Fibroblast of skin of left biceps (primary cell): ENCODE data around the gene KIF6.
"Not testable (repeated sequence)": the region's sequence is repeated elsewhere in the genome, so short reads cannot be mapped to it uniquely, and the experiment has no call there.

ENCODE experiments used
- DNase-seq, 2 experiments: peaks; one replicate each; pipeline ENCODE4 v3.0.0-alpha.2; 2013; ENCODE audit warnings: low read depth in 2 of 2

The KIF6 gene

GRCh38 chr6:39499053-39499452, 226.2 kb downstream of the KIF6 start:
- no peak for DNase-seq

- no peak for DNase-seq
These were observed 227.1 kb downstream of the KIF6 start for GRCh38 chr6:39498096-39498495.

GRCh38 chr6:39496915-39497314, 228.3 kb downstream of the KIF6 start:
- DNase-seq = peak in 1 of 2 experiments; percentile 13

GRCh38 chr6:39496456-39496855, 228.8 kb downstream of the KIF6 start:
- DNase-seq = no peak

GRCh38 chr6:39495640-39496039, 229.6 kb downstream of the KIF6 start:
- no peak for DNase-seq

GRCh38 chr6:39494998-39495397, 230.2 kb downstream of the KIF6 start:
- no peak for DNase-seq

- DNase-seq = peak; percentile 54 to 65
These were observed 231.4 kb downstream of the KIF6 start for GRCh38 chr6:39493777-39494176.

- DNase-seq = peak; percentile 24 to 34
These were observed 232.0 kb downstream of the KIF6 start for GRCh38 chr6:39493174-39493573.

GRCh38 chr6:39490108-39490507, 235.1 kb downstream of the KIF6 start:
- no peak for DNase-seq

- no peak for DNase-seq
These were observed 236.8 kb downstream of the KIF6 start for GRCh38 chr6:39488255-39488879.

- DNase-seq = no peak
These were observed 240.9 kb downstream of the KIF6 start for GRCh38 chr6:39484276-39484675.

- DNase-seq = not testable (repeated sequence)
These were observed 245.4 kb downstream of the KIF6 start for GRCh38 chr6:39479819-39480218.

GRCh38 chr6:39476670-39477069, 248.5 kb downstream of the KIF6 start:
- no peak for DNase-seq

GRCh38 chr6:39476151-39476550, 249.1 kb downstream of the KIF6 start:
- no peak for DNase-seq

GRCh38 chr6:39471954-39472659, 253.1 kb downstream of the KIF6 start:
- no peak for DNase-seq

GRCh38 chr6:39470506-39470905, 254.7 kb downstream of the KIF6 start:
- no peak for DNase-seq

GRCh38 chr6:39468385-39468784, 256.8 kb downstream of the KIF6 start:
- DNase-seq = no peak

GRCh38 chr6:39466631-39467030, 258.6 kb downstream of the KIF6 start:
- no peak for DNase-seq

GRCh38 chr6:39465539-39465938, 259.7 kb downstream of the KIF6 start:
- no peak for DNase-seq

GRCh38 chr6:39464067-39464466, 261.1 kb downstream of the KIF6 start:
- DNase-seq = no peak

- DNase-seq = no peak
These were observed 271.2 kb downstream of the KIF6 start for GRCh38 chr6:39453956-39454524.

GRCh38 chr6:39453241-39453640, 272.0 kb downstream of the KIF6 start:
- peak; percentile 20 to 35 for DNase-seq
